Measurements from ENCODE around the gene CACNB2. TPM values are rescaled to one million over a fixed set of nuclear protein-coding genes. Genes with fewer than 3 reads are reported as not detected.
"Not testable (repeated sequence)": the region's sequence is repeated elsewhere in the genome, so short reads cannot be mapped to it uniquely, and the experiment has no call there.

Gene CACNB2
- total RNA-seq, 1 donor, result 2.1 TPM

- TF ChIP-seq CTCF (IDR thresholded peaks at IDR 0.05; ENCODE audit: insufficient read depth, low read length), result no peak
- DNase-seq (ENCODE audit: low read depth), result no peak
- H3K4me3 ChIP-seq (ENCODE audit: low read depth, low read length), result no peak overlapping the region
These were observed 421.8 kb downstream of the CACNB2 start for GRCh38 chr10:18561861-18562551.

- no peak overlapping the region for H3K4me3 ChIP-seq (ENCODE audit: low read depth, low read length)
- no peak for TF ChIP-seq CTCF (IDR thresholded peaks at IDR 0.05; ENCODE audit: insufficient read depth, low read length)
- no peak for DNase-seq (ENCODE audit: low read depth)
These were observed 422.9 kb downstream of the CACNB2 start for GRCh38 chr10:18563003-18563726.

- TF ChIP-seq CTCF (IDR thresholded peaks at IDR 0.05; ENCODE audit: insufficient read depth, low read length), result no peak
- DNase-seq (ENCODE audit: low read depth), result no peak
- no peak overlapping the region for H3K4me3 ChIP-seq (ENCODE audit: low read depth, low read length)
These were observed 424.8 kb downstream of the CACNB2 start for GRCh38 chr10:18565006-18565405.

GRCh38 chr10:18566177-18566576, 426.0 kb downstream of the CACNB2 start:
- no peak for TF ChIP-seq CTCF (IDR thresholded peaks at IDR 0.05; ENCODE audit: insufficient read depth, low read length)
- H3K4me3 ChIP-seq (ENCODE audit: low read depth, low read length), result no peak overlapping the region
- DNase-seq (ENCODE audit: low read depth), result no peak

- no peak for DNase-seq (ENCODE audit: low read depth)
- H3K4me3 ChIP-seq (ENCODE audit: low read depth, low read length), result no peak overlapping the region
- no peak for TF ChIP-seq CTCF (IDR thresholded peaks at IDR 0.05; ENCODE audit: insufficient read depth, low read length)
These were observed 427.2 kb downstream of the CACNB2 start for GRCh38 chr10:18567343-18567856.

GRCh38 chr10:18570386-18570785, 430.2 kb downstream of the CACNB2 start:
- H3K4me3 ChIP-seq (ENCODE audit: low read depth, low read length); DNase-seq (ENCODE audit: low read depth): not testable (repeated sequence)

GRCh38 chr10:18571076-18571475, 430.9 kb downstream of the CACNB2 start:
- DNase-seq (ENCODE audit: low read depth), result no peak
- no peak for TF ChIP-seq CTCF (IDR thresholded peaks at IDR 0.05; ENCODE audit: insufficient read depth, low read length)

More at GRCh38 chr10:18571076-18571475, 430.9 kb downstream of the CACNB2 start:
- no peak overlapping the region for H3K4me3 ChIP-seq (ENCODE audit: low read depth, low read length)

Measured in fibroblast of the aortic adventitia (primary cell).